ENCODE results near the gene HOXA11. TPM values are rescaled to one million over a fixed set of nuclear protein-coding genes. Genes with fewer than 3 reads are reported as not detected.

Gene HOXA11
- total RNA-seq, 1 donor from 2014 or later, result not detected

DNA sequence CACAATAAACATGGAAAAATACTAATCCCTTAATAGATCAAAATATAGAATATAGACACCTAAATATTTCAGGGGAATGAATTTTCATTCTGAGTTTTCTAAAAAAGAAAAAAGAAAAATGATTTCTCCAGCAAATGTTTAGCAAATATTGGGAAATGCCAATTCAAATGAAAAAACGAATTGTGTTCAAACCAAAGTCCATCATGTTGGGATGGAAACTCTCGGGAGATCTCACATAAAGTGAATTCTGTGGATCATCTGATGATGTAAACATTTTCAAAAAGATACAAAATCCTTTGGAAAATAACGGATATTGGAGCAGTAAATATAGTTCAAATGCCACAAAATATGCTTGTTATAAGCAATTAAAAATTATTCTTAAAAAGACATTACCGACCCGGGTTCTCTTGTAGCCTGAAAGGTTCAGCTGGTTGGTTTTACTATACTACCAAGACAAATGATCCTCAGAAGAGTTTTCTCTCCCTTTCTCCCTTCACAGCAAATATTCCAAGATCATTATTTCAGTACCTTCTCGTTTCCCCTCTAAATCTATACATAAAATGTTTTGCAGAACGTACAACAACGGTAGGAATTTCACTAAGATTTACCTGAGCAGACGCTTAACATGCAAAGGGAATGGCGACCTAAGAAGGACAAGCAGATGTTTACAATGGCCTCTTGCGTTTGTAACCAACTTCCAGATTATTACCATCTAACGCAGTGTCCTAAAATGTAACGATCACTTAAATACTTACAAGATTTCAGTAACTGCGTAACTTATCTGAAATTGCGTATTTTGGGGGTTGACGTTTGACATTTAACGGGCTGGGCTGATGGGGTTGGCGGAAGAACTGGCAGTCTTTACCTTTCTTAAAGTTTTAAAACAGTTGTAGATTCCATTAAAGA lies 12.4 kb upstream of the HOXA11 start:
- no peak for DNase-seq
- Histone ChIP-seq H3K27ac (replicated peaks) (no peak overlapping the region), H3K36me3 (no peaks in the 10 kb centered on the region), H3K4me1 (peaks cover 45% of the 10 kb centered on the region), H3K27me3 (ENCODE audit: low read depth) (peaks cover 99% of the 10 kb centered on the region), H3K4me3 (no peak overlapping the region), H3K9me3 (replicated peaks) (no peaks in the 10 kb centered on the region)
- intact Hi-C loops (cut with micrococcal nuclease), result loop anchor here (5.0 kb wide), 1 partner anchor 880 kb away; no protein-coding TSS in a partner anchor
- TF ChIP-seq, protein P1, sequence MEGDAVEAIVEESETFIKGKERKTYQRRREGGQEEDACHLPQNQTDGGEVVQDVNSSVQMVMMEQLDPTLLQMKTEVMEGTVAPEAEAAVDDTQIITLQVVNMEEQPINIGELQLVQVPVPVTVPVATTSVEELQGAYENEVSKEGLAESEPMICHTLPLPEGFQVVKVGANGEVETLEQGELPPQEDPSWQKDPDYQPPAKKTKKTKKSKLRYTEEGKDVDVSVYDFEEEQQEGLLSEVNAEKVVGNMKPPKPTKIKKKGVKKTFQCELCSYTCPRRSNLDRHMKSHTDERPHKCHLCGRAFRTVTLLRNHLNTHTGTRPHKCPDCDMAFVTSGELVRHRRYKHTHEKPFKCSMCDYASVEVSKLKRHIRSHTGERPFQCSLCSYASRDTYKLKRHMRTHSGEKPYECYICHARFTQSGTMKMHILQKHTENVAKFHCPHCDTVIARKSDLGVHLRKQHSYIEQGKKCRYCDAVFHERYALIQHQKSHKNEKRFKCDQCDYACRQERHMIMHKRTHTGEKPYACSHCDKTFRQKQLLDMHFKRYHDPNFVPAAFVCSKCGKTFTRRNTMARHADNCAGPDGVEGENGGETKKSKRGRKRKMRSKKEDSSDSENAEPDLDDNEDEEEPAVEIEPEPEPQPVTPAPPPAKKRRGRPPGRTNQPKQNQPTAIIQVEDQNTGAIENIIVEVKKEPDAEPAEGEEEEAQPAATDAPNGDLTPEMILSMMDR (IDR thresholded peaks at IDR 0.05; ENCODE audit: borderline replicate concordance), result no peak

DNA sequence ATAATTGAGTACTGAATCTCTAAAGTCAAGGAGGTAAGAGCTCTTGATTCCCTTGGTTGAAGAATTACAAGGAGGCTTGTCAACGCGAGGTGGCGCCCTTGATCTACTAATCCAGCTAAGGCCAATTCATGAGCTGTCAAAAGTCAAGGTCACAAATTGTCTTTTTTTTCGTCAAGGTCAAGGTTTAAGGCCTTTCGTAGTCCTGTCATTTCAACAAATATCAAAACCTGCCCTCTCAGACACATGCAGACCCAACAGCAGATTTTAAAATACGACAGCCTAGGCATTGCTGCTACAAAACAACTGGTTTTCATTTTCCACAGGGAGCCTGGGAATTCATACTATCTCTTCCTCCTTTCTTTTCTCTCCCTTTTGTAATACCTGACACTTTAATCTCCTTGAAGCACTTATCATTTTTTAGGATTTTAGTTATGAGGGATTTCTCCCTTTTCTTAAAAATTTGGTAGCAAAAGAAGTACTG lies 11.3 kb upstream of the HOXA11 start:
- intact Hi-C loops (cut with micrococcal nuclease), result loop anchor here (5.0 kb wide), 1 partner anchor 881 kb away; no protein-coding TSS in a partner anchor
- Histone ChIP-seq H3K36me3 (no peaks in the 10 kb centered on the region), H3K4me1 (peaks cover 44% of the 10 kb centered on the region), H3K27ac (replicated peaks) (no peak overlapping the region), H3K4me3 (no peak overlapping the region), H3K27me3 (ENCODE audit: low read depth) (peaks cover 99% of the 10 kb centered on the region), H3K9me3 (replicated peaks) (no peaks in the 10 kb centered on the region)
- DNase-seq, result peak; percentile 83
- TF ChIP-seq, protein P1 (IDR thresholded peaks at IDR 0.05; ENCODE audit: borderline replicate concordance), result peak; percentile 84

DNA sequence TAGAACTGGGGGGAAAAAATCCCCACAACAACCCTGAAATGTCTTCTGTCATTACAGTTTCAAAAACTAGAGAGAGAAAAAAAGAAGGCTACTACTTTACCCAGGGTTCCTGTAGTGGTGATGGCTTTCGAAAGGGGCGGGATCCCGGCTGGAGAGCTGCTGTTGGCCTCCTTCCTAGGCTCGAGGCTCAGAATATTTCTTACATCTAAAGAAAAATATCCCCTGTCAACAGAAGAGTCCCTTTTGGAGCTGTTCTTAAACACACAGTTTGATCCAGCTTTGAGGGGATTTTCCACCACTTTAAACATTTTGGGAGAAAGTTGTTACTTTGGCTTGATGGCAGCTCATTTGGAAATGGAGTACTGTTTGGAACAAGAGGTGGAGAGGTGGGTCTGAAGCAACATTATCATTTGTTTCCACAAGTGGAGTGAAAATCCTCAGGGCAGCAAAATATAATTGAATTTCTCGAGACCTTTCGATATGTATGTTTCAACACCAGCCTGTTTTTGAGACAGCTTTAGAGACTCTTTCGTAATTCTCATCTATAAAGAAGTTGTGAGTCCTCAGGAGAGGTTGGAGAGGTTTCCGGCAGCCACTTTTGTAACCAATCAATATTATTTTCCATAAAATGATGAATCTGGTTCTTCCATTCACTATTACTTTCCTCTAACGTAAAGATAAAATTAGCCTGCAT lies 9.8 kb upstream of the HOXA11 start:
- H3K36me3 ChIP-seq, result no peaks in the 10 kb centered on the region
- no peaks in the 10 kb centered on the region for H3K9me3 ChIP-seq (replicated peaks)
- H3K27me3 ChIP-seq (ENCODE audit: low read depth), result peaks cover 99% of the 10 kb centered on the region
- H3K4me3 ChIP-seq, result no peak overlapping the region
- TF ChIP-seq, protein P1 (IDR thresholded peaks at IDR 0.05; ENCODE audit: borderline replicate concordance), result no peak
- intact Hi-C loops (cut with micrococcal nuclease), result loop anchor here (5.0 kb wide), 1 partner anchor 882 kb away; no protein-coding TSS in a partner anchor
- DNase-seq, result no peak
- H3K4me1 ChIP-seq, result peaks cover 32% of the 10 kb centered on the region
- no peak overlapping the region for H3K27ac ChIP-seq (replicated peaks)

DNA sequence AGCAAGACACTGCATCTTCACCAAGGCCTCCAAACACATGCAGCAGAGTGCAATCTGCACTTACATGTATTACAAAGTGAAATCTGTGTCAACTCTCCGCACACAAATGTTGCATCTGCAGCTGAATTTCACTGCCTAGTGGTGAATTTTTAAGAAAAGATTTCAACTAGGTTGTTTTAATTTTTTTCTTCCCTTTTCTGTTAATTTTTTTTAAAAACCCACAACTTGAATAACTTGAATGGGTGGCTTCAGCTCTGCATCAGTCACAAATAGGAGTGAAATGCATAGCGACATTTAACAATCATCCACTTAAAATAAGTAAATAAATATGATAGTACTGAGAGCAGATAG lies 8.9 kb upstream of the HOXA11 start:
- intact Hi-C loops (cut with micrococcal nuclease), result no loop called here
- Histone ChIP-seq H3K27ac (replicated peaks) (no peak overlapping the region), H3K4me1 (peaks cover 32% of the 10 kb centered on the region), H3K27me3 (ENCODE audit: low read depth) (peaks cover 100% of the 10 kb centered on the region), H3K36me3 (no peaks in the 10 kb centered on the region), H3K4me3 (no peak overlapping the region), H3K9me3 (replicated peaks) (no peaks in the 10 kb centered on the region)
- TF ChIP-seq, protein P1 (IDR thresholded peaks at IDR 0.05; ENCODE audit: borderline replicate concordance), result no peak
- no peak for DNase-seq

DNA sequence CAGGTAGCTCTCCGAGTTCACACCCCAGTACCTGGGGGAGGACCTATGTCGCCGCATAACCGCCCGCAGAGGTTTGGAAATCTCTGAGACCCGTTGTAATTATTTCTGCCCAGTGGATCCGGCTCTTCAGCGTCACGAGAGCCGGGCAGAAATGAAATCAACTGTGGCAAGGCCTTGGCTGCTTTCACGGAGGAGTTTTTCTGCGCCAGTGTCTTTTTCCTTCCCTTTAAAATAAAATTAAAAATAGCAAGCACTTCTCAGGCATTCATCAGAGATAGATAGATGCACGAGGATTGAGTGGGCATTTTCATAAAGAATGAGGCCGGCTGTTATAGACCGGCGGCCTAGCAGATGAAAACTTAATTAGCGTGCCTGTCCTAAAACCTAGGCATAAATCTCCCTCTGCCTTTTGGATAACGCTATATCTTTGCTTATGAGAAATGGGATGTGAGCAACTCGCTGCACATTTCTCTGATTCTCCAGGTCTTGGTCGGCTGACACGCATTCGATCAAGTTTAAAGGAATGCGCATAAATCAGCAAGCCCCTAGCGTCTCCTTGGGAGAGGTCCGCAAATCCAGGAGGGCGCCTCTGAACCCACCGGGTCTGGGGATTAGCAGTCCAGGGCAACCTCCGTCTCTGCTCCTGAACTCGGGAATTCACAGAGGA lies 8.4 kb upstream of the HOXA11 start:
- Histone ChIP-seq H3K9me3 (replicated peaks) (no peaks in the 10 kb centered on the region), H3K36me3 (no peaks in the 10 kb centered on the region), H3K4me1 (peaks cover 32% of the 10 kb centered on the region), H3K4me3 (peak overlapping the region; percentile 54), H3K27ac (replicated peaks) (no peak overlapping the region), H3K27me3 (ENCODE audit: low read depth) (peaks cover 100% of the 10 kb centered on the region)
- intact Hi-C loops (cut with micrococcal nuclease), result no loop called here
- TF ChIP-seq, protein P1 (IDR thresholded peaks at IDR 0.05; ENCODE audit: borderline replicate concordance), result no peak
- DNase-seq, result no peak

All from left ventricle myocardium inferior (tissue), 1 donor.